Stimulated activated CD8-positive, alpha-beta memory T cell treated with anti-CD3 and anti-CD28 coated beads, Interleukin-4, amount 100 ng/mL, for 1 hour (primary cell): Measurements from ENCODE around the gene CYB561D1.
A peak's percentile ranks its signal among the peaks of the same experiment; 100 is the strongest.
"Not testable (repeated sequence)": the region's sequence is repeated elsewhere in the genome, so short reads cannot be mapped to it uniquely, and the experiment has no call there.

ENCODE experiments used
- DNase-seq, 2 donors: peaks; one replicate each; pipeline ENCODE4 v3.0.0-alpha.2; 2020; ENCODE audit warnings: low read depth in 2 of 2, low spot score in 1 of 2

Gene CYB561D1, protein sequence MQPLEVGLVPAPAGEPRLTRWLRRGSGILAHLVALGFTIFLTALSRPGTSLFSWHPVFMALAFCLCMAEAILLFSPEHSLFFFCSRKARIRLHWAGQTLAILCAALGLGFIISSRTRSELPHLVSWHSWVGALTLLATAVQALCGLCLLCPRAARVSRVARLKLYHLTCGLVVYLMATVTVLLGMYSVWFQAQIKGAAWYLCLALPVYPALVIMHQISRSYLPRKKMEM

DNA sequence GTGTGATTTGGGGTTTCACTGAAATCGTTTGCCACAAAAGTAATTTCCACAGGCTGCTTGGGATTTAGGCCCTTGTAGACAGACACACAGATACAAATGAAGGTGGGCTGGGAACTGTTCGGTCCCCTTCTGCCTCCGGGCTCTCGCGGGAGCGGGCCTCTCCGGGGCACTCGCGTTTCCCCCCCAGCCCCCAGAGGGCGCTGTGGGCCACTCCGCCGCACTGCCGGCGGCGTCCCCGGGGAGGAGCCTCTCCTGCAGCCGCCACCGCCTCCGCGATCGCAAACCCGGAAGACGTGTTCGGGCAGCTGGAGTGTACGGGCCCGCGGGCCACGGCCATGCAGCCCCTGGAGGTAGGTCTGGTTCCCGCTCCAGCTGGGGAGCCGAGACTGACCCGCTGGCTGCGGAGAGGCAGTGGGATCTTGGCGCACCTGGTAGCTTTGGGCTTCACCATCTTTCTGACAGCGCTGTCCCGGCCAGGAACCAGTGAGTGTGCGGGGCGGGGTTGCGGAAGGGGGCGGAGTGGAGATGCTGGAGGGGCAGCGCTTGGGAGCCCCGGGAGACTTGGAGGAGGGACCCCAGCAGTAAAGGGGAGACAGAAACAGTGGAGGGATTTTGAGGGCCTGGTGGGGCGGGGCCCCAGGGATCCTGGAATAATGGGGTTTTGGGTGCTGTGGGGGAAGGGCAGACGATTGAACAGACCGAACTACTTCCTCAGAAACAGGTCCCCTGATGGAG, at the start of gene CYB561D1:
Gene CYB561D1 (plus strand): TSS at position 290 of the 735 bp plus-strand sequence. CDS start 46 bp downstream, at position 336.
- peak; percentile 80 for DNase-seq

- DNase-seq, result no peak
Measured at GRCh38 chr1:109444346-109444745, 49.5 kb upstream of the CYB561D1 start.

- not testable (repeated sequence) for DNase-seq
Measured at GRCh38 chr1:109445949-109446695, 47.8 kb upstream of the CYB561D1 start.

- no peak for DNase-seq
Measured at GRCh38 chr1:109447524-109447923, 46.4 kb upstream of the CYB561D1 start.

- DNase-seq, result no peak
Measured at GRCh38 chr1:109454497-109455133, 39.3 kb upstream of the CYB561D1 start.

DNA sequence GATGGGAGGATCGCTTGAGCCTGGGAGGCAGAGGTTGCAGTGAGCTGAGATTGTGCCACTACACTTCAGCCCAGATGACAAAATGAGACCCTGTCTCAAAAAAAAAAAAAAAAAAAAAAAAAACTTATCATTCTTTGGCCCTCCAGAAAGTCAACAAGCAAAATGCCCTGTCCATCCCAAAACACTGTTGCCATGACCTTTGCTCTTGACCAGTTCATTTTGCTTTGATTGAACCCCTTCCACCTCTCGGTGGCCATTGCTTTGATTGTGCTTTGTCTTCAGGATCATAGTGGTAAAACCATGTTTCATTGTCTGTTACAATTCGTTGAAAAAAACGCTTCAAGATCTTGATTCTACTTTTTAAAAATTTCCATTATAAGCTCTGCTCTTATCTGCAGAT, 36.1 kb upstream of the CYB561D1 start:
- no peak for DNase-seq

- DNase-seq, result no peak
Measured at GRCh38 chr1:109466125-109466451, 27.8 kb upstream of the CYB561D1 start.

DNA sequence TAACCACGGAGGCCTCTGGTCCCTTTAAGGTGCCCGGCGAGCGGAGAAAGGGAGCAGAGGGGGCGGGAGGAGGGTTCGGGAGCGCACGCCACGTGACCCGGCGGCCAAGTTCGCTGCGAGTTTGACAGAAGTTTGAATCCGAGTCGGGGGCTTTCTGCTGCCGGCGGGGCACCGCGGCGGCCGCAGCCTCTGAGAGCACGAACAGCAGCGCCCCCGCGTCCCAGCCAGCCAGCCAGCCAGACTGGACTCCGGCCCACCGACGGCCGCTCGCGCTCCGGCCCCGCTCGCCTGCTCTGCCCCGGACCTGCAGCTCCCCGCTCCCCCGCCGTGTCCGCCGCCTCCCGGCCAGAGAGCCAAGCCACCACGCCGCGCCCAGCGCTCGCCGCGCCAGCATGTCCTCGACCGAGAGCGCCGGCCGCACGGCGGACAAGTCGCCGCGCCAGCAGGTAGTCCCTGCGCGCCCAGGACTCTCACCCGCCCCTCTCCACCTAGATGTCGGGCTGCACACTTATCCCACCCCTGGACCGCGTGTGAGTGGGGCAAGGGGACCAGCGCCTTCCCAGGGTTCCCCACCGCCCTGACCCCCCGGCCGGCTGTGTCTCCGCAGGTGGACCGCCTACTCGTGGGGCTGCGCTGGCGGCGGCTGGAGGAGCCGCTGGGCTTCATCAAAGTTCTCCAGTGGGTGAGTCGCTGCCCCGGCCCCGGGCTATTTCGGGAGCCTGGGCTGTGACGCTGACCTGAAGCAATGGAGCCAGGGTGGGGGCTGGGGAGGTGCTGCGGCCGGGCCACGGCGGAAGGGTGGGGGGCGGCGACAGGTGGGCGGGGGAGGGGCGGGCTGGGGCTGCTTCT, 27.2 kb upstream of the CYB561D1 start, which contains the start of gene SYPL2:
Gene SYPL2 (plus strand): TSS at position 95 of the 849 bp plus-strand sequence. CDS start 298 bp downstream, at position 393.
- no peak for DNase-seq

DNA sequence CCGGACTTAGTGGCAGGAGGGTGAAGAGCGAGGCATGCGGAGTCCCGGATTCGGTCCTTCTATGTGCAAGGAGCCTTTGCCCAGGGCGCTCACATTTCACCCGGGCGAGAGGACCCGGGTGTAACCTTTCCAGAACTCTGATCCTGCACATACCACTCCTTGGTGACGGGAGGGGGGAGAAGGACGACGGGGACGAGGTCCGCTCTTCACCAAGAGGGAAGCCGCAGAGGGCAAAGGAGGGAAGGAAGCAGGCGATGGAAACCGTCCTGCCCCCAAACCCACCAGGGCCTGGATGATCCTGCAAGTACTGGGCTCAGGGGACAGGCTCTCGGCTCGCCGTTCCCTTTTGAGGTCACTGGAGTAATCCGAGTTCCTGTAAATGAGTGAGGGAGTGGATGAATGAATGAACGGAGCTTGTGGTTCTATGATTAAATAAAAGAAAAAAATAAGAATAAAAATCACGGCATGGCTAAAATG, 26.6 kb upstream of the CYB561D1 start:
- DNase-seq, result no peak

DNA sequence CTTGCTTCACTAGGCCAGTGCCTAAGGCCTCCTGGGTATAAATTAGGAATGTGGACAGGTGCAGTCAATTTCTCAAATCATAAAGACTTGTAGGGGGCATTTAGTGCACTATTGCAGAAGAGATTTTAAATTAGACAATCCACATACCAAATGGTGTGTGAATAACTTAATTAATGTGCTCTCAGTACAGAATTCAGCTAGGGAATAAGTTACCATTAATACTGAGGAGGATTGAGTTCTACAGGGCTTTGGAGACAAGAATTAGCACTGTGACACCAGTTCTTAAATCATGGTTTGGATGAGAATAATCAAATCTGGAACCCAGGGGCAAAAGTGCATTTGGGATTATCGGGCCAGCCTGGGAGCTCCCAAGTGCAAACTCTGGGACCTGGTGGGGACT, 25.8 kb upstream of the CYB561D1 start:
- no peak for DNase-seq

DNA sequence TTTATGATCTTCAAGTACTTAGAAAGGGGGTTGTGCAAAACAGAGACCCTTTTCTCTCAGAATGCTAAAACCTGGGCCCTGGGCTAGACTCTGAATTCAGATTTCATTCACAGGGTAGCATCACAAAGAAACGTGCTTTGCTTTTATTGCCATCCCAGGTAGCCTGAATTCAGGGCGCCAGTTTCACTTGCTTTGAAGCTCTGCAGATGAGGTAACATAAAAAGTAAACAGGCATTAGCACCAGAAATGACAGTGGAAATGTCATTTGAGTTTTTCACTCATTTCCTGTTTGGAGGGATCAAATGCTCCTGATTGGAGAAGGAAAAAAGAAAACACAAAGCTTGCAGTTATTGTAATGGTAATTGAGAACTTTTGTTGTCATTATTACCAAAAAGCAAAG, 25.0 kb upstream of the CYB561D1 start:
- DNase-seq, result no peak

DNA sequence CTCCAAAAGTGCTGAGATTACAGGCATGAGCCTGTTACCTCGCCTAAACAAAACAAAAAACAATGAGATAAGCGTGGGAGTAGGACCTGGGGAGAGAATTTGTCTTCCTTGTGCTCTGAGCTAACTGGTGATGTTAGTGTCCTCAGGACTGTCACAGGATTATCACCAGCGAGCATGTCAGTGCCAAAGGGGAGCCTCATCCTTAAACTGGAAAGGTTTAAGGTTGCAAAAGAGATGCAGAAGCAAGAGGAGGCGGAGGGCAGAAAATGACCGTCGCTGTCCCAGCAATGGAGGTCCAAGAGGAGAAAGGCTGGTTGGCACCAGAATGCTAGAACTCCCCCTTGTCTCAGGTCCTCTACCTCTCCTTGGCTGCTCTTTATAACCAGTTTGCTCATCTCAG, 23.6 kb upstream of the CYB561D1 start:
- DNase-seq, result no peak

DNA sequence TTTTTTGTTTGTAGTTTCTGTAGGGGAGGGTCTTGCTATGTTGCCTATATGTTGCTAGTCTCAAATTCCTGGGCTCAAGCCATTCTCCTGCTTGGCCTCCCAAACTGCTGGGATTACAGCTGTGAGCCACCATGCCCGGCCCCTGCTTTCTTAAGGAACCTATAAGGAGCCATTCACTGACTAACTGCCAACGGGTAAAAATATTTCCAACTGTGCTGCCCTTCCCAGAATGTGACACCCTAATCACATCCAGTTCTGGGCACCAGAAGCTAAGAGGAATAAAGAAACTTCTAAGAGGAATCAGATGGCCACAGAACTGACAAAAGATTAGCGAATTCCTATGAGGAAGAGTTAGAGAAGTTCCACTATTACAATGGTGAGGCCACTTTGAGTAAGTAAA, 21.1 kb upstream of the CYB561D1 start:
- no peak for DNase-seq

GRCh38 chr1:109473284-109474057, 20.4 kb upstream of the CYB561D1 start:
- DNase-seq, result not testable (repeated sequence)

DNA sequence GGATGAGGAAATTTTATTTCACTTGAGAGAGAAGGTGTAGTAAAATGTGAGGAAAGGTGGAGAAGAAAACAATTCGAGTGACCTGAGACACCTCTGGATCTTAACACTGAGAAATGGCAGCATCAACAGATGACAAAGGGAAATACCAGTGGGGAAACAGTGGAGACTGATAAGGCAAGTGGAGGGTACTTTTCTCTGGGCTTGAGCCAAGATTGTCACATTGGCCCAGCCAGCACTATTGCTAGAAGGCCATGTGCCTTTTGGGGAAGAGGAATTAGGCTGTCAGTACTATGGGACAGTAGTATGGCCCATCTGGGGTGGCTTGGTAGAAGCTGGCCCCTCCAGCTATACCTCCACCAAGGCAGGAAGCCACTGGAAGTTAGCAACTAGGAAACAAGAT, 19.2 kb upstream of the CYB561D1 start:
- DNase-seq, result no peak

DNA sequence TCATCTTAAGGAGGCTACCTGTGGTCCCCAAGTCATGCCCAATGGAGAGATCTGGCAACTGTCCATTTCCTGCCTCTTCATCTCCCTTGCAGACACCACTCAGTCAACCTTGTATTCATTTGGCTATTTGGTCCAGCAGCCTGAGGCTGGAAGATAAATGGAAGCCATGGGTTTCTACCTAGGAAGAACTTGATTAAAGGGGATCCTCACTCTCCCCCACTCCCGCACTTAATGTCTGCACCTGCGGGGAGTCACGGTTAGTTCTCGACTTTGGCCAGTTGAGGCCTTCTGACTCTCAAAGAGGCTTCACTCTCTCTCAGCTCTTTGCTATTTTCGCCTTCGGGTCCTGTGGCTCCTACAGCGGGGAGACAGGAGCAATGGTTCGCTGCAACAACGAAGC, 18.6 kb upstream of the CYB561D1 start:
- no peak for DNase-seq

GRCh38 chr1:109476825-109477224, 17.1 kb upstream of the CYB561D1 start:
- DNase-seq, result no peak

DNA sequence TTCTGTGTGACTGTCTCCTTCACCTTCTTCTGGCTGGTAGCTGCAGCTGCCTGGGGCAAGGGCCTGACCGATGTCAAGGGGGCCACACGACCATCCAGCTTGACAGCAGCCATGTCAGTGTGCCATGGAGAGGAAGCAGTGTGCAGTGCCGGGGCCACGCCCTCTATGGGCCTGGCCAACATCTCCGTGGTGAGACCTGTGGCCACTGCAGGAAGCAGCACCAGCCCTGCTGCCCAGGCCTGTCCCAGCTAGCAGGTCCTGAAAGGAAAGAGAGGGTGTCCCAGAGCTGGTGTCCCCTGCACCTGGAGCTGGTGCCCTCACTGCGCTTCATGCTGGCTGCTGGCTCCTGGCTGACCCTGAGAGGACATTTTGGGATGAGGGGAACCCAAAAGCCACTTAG, 16.1 kb upstream of the CYB561D1 start:
- DNase-seq, result no peak

DNA sequence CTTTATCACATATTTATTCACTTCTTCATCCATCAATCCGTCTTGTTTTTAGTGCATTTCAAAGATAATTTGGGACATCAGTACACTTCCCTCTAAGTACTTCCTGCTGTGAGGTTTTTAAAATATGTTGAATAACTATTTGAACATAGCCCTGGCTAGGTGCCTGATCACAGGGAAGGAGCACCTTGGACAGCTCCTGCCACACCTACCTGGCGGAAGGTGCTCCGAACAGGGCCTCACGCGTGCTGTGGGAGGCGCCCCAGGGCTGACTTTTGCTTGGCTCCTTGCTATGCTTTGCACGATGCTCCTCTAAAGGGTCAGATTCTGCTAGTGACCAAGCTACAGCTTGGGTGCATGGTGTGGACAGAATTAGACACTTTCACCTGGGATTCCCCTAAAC, 15.1 kb upstream of the CYB561D1 start:
- DNase-seq, result no peak

GRCh38 chr1:109479311-109479710, 14.6 kb upstream of the CYB561D1 start:
- no peak for DNase-seq
